NCI-H226 (cell line): ENCODE results near the gene BMP7.
"Not testable (repeated sequence)": the region's sequence is repeated elsewhere in the genome, so short reads cannot be mapped to it uniquely, and the experiment has no call there.

Experiments used
- DNase-seq: peaks from one replicate; pipeline ENCODE4 v3.0.0-alpha.2; 2015

BMP7 gene

DNA sequence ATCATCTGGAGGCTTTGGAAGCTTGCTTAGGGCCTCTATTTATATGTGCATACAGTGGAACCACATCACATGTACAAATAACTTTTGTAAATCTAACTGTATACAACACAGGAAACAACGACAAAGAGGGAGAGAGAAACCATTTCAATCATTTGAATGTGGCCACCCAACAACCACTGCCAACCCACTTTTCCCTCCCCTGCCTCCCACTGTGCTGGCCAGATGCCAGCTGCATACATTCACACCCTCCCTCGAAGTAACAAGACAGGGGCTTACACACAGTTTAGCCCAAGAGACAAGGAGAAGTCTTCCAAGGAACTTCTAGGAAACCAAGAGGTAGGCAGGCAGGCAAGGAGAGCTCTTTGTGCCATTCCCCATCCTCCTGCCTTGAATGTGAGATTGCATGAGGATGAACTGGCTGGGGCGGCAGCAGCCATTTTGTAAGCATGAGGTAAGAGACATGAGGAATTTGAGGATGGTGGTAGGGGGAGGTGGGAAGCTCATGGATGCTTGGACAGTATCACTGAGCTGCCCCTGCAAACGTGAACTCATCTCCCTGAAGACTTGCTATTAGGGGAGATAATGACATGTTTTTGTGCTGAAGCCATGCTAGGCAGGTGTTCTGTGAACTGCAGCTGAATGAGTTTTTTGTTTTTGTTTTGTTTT, 18.2 kb downstream of the BMP7 start:
- DNase-seq = no peak

DNA sequence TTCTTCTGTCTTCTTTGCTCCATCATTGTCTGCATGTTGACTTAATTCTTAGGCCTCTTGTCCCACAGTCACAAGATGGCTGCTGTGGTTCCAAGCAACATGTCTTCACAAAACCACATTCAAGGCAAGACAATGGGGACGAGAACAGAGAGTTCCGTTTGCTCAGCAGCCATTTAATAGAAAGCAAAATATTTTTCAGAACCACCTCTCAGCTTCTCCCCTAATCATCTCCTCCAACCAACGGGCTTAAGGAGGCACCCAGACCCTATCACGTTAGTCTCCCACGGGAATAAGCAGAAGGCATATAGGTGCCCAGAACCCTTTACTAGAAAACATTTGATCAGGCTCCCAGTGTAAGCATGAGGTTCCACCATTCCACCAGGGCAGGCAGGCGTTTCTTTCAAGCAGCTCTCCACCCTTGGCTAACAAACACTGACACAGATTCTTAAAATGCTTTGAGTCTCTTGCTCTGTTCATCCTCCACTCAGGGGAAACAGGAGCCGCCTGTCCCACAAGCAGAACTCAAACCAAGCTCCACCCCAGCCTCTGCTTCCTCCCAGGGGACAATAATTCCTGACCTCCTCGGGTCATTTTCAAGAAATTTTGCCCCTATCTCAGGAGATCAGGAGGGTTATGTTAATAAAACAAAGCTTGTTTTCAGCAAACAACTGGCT, 19.0 kb downstream of the BMP7 start:
- DNase-seq = no peak

DNA sequence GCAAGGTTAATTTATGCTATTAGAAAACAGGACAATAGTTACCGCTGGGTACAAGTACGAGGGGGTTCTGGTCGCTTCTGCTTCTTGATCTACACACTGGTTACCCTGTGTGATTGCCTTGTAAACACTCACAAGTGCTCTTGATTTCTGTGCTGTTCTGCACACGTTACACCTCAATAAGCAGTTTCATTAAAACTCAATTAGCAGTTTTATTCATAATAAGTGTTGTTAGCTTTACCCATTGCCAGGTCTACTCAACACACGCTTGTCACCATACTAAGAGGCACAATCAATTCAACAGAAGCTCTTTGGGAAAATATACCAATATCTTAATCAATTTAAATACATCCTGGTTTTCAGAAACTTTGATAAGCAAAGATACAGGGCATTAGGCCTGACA, 20.4 kb downstream of the BMP7 start:
- no peak for DNase-seq

GRCh38 chr20:57244627-57245214, 21.7 kb downstream of the BMP7 start:
- DNase-seq = no peak

DNA sequence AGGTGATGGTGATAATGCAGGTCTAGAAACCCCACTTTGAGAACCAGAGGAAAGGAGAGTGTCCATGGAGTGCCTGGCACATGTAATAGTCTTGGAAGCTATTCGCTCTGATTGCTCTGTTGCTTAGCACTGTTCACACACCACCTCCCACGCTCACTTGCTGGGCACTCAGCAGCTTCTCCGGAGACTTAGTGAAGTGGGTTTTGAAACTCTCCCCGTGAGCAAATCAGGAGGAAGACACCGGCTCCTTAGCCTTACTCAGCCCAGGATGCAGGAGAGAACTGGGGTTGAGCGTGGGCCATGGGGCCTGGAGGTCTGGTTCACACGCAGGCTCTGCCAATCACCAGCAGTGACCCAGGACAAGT, 22.2 kb downstream of the BMP7 start:
- DNase-seq = no peak

- no peak for DNase-seq
Observed at GRCh38 chr20:57243480-57244220, 22.8 kb downstream of the BMP7 start.

GRCh38 chr20:57242414-57242813, 24.0 kb downstream of the BMP7 start:
- no peak for DNase-seq

- DNase-seq = no peak
Observed at GRCh38 chr20:57241363-57241991, 25.0 kb downstream of the BMP7 start.

GRCh38 chr20:57240581-57241362, 25.7 kb downstream of the BMP7 start:
- DNase-seq = no peak

GRCh38 chr20:57239725-57240124, 26.7 kb downstream of the BMP7 start:
- not testable (repeated sequence) for DNase-seq

DNA sequence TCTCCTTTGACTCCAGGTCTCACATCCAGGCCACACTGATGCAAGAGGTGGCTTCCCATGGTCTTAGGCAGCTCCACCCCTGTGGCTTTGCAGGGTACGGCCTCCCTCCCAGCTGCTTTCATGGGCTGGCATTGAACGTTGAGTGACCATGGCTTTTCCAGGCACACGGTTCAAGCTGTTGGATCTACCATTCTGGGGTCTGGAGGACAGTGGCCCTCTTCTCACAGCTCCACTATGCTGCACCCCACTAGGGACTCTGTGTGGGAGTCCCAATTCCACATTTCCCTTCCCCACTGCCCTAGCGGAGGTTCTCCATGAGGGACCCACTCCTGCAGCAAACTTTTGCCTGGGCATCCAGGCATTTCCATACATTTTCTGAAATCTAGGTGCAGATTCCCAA, 27.1 kb downstream of the BMP7 start:
- DNase-seq = not testable (repeated sequence)

- DNase-seq = no peak
Observed at GRCh38 chr20:57238089-57238488, 28.4 kb downstream of the BMP7 start.

DNA sequence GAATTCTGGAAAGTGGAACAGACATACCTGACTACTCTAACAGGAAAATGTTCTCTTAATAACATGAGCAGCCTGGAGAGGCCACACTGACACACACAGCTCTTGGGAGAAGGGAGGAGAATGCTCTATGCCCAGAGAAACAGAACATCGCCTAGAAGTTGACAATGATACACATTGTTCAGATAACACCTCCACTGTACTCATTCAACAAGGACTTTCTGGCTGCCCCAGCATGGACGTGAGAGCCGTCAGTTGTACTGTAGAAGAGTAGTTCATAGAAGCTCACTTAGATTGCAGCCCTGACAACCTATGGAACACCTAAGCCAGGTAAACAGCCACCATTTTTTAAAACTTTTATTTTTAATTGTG, 28.9 kb downstream of the BMP7 start:
- DNase-seq = no peak

GRCh38 chr20:57236813-57237584, 29.4 kb downstream of the BMP7 start:
- DNase-seq = no peak

DNA sequence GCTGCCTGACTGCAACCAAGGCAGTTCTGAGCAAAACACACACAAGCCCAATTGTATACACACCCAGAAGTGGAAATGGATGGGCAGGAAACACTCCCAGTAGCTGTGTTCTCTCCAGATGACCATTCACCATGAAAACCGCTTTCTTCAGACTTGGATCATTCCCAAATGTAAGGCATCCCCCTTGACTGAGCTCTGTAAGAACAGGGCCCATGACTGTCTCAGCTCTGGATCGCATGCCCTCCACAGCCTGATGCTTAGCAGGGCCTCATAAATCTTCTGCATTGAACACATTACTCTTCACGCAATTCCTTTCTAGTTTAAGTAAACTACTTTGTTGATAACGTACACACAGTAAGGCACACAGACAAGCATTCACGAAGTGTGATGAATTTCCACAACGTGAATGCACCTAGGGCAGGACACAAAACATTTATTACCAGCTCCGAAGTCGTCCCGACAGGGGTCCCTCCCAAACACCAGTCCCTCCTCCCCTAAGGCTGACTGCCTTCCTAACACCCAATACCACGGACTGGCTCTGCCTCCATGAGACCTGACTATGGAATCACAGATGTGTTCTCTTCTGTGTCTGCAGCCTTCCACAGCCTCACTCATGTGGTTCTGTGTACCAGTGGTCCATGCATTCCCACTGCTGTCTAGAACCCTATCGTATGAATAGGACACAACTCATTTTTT, 31.7 kb downstream of the BMP7 start:
- no peak for DNase-seq

DNA sequence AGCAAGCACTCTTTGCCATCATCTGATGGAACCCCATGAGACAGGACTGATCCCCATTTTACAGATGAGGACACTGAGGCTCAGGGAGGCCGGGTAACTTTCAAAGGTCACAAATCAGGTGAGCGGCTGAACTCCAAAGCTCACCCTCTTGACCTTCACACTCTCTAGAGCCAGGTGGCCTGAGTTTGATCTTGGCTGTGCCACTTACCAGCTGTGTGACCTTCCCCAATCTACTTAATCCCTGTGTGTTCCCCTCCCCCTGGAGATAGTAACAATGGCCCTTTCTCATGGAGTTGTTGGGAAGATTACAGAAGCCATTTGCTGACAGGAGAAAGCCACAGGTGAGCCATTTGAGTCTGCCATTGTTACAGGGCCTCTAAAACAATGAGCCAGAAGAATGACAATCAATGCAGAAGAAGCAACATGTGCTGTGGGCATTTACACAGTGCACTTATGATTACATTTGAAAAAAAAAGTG, 34.5 kb downstream of the BMP7 start:
- DNase-seq = no peak

- DNase-seq = no peak
Observed at GRCh38 chr20:57231161-57231560, 35.3 kb downstream of the BMP7 start.

DNA sequence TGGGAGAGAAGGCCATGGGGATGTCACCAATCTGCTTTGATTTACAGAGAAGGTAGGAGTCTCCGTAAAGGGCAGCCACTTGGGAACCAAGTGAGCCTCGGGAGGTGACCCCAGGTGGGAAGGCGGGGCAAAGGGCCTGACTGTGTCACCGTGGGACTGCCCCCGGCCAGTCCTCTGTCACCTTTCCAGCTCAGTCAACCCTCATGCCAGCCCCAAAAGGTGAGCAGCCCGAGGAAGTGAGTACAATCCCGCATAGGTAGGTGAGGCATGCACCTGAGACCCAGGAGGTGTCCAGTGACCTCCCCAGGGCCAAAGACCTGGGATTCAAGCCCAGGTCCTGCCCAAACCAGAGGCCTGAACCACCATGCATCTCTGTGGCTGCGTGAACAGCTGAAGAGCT, 36.2 kb downstream of the BMP7 start:
- no peak for DNase-seq

- no peak for DNase-seq
Observed at GRCh38 chr20:57229490-57229889, 37.0 kb downstream of the BMP7 start.

DNA sequence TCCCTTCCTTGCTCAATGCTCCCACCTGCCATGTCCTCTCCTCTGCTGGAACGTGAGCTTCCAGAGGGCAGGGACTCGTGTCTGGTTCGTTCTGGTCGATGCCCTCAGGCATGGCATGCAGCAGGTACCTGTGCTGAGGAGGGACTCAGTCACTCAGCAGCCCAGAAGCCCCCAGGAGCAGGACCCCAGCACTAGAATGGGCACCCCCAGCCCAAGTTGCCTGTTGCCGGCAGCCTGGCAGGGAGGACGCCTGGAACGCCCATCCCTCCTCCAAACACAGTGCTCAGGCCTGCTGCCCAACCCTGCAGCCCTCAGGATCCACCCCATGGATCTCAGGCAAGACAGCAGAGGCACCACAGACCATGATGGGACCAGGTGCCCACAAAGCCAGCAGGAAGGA, 40.6 kb downstream of the BMP7 start:
- DNase-seq = no peak

DNA sequence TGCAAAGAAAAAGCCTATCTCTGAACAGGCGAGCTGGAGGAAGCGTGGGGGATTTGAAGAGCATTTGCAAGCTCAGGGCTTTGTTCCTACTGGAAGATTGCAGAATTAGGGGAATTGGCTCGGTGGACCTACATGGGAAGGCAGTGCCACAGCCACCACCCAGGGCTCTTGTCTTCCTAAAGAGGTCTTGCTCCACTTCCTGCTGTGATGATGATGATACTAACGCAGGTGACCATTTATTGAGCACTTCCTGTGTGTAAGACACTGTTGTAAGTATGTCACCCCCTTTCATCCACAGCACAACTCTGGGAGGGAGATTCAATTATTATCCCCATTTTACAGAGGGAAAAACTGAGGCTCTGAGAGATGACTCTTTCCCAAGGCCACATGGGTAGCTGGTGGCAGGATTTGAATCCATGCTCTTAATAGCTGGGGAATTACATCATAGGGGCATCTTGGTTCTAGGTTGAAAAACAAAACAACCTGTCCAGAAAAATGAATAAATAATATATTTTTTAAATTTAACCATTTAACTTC, 41.2 kb downstream of the BMP7 start:
- DNase-seq = no peak
